ENCODE results near the gene CPM.

DNA sequence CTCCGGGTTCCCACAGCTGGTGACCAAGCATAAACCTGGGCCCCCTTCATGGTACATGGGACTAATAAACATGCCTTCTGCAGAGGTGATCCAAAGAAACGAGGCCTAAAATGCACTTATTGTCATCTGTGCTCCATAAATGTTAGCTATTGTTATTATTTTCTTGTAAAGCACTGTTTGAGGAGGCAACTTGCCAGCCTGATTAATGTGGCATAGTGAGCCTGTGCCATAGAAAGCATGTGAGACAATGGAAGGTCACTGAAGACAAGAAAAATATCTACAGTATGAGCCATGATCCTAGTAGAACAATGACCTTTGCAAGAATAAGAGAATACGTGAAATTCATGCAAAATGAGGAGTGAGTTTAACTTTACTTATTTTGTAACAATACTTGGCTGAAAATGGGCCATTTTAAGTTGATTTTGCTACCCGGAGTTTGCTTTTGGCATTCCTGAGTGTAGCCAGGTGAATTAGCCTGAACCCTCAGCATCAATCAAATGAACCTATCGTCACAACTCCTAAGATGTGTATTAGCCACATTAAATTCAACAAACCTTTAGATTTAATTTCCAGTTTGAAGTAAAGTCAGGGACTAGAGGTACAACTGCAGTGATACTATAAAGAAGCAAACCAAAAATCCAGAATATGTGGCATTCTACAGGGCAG is 52.2 kb downstream of the CPM start:
- TF ChIP-seq POLR2A (IDR thresholded peaks at IDR 0.05): no peak
- TF ChIP-seq, protein P1, sequence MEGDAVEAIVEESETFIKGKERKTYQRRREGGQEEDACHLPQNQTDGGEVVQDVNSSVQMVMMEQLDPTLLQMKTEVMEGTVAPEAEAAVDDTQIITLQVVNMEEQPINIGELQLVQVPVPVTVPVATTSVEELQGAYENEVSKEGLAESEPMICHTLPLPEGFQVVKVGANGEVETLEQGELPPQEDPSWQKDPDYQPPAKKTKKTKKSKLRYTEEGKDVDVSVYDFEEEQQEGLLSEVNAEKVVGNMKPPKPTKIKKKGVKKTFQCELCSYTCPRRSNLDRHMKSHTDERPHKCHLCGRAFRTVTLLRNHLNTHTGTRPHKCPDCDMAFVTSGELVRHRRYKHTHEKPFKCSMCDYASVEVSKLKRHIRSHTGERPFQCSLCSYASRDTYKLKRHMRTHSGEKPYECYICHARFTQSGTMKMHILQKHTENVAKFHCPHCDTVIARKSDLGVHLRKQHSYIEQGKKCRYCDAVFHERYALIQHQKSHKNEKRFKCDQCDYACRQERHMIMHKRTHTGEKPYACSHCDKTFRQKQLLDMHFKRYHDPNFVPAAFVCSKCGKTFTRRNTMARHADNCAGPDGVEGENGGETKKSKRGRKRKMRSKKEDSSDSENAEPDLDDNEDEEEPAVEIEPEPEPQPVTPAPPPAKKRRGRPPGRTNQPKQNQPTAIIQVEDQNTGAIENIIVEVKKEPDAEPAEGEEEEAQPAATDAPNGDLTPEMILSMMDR (IDR thresholded peaks at IDR 0.05): no peak

Data from Peyer's patch (tissue), 4 donors.